Lower leg skin (tissue), 4 donors: ENCODE data around the gene DTX4. TPM values are rescaled to one million over a fixed set of nuclear protein-coding genes. Genes with fewer than 3 reads are reported as not detected.
A peak's percentile ranks its signal among the peaks of the same experiment; 100 is the strongest.

Experiments
- DNase-seq, 2 donors: peaks; one replicate each; pipeline ENCODE4 v3.0.0-alpha.2; 2019; ENCODE audit warnings: low spot score in 2 of 2
- H3K4me3 ChIP-seq: fragments of 200-600 bp; sonication (generic); 2 replicates; pipeline ENCODE4 v1.5.1; 2017; ENCODE audit warnings: mild to moderate bottlenecking, low read depth; ENCODE audit not compliant: poor library complexity, severe bottlenecking
- CTCF ChIP-seq, 3 donors: fragments of 450-650 bp; IDR thresholded peaks; one replicate each; pipeline ENCODE4 v1.5.1; 2016; ENCODE audit warnings: antibody characterized with exemption in 3 of 3, mild to moderate bottlenecking in 3 of 3, moderate library complexity in 2 of 3
- POLR2A ChIP-seq, 2 donors: fragments of 450-650 bp; IDR thresholded peaks; one replicate each; pipeline ENCODE4 v1.6.1; 2016 to 2017; ENCODE audit warnings: antibody characterized with exemption in 2 of 2, mild to moderate bottlenecking in 1 of 2, moderate library complexity in 1 of 2
- WGBS, 2 donors: methylation state at CpG; one replicate each; pipeline ENCODE4 v1.1.5; 2018; 5-methylcytosine and 5-hydroxymethylcytosine counted together
- intact Hi-C: fragments of 100-400 bp; cut with DNase I; formaldehyde crosslinking; loops from one replicate; pipeline ENCODE4 v1.15.0; 2023; ENCODE audit warnings: low total_unique reads
- total RNA-seq, 4 donors: library from RNA; depleted of rRNA; stranded (reverse); fragments of >200 nt; gene quantifications; one replicate each; pipeline ENCODE4 v1.1.0, GENCODE V29; 2016

DTX4 gene
- total RNA-seq, 4 donors from 2014 or later, result 1.2 to 6.4 (median 3.4) TPM

GRCh38 chr11:59151761-59152160 is 20.2 kb upstream of the DTX4 start:
- intact Hi-C loops, result no loop called here
- DNase-seq, result no peak
- H3K4me3 ChIP-seq, result no peak overlapping the region
- TF ChIP-seq POLR2A (IDR thresholded peaks at IDR 0.05), result no peak
- TF ChIP-seq CTCF (IDR thresholded peaks at IDR 0.05), result no peak
- WGBS, 2 donors, result 93 to 96% methylated on average over 1 of the region's 1 CpG

- 90 to 92% methylated on average over 8 of the region's 8 CpGs for WGBS, 2 donors
- intact Hi-C loops, result no loop called here
- DNase-seq, result no peak
- H3K4me3 ChIP-seq, result no peak overlapping the region
- TF ChIP-seq POLR2A (IDR thresholded peaks at IDR 0.05) (no peak), CTCF (IDR thresholded peaks at IDR 0.05) (no peak)
These were observed 19.5 kb upstream of the DTX4 start for GRCh38 chr11:59152312-59152951.

- H3K4me3 ChIP-seq, result no peak overlapping the region
- intact Hi-C loops, result no loop called here
- WGBS, 2 donors, result 67 to 69% methylated on average over 5 of the region's 5 CpGs
- DNase-seq, result no peak
- TF ChIP-seq POLR2A (IDR thresholded peaks at IDR 0.05), result no peak
- no peak for TF ChIP-seq CTCF (IDR thresholded peaks at IDR 0.05)
These were observed 17.3 kb upstream of the DTX4 start for GRCh38 chr11:59154610-59155009.

GRCh38 chr11:59157433-59157832 is 14.5 kb upstream of the DTX4 start:
- DNase-seq, result no peak
- H3K4me3 ChIP-seq, result no peak overlapping the region
- no peak for TF ChIP-seq POLR2A (IDR thresholded peaks at IDR 0.05)
- no peak for TF ChIP-seq CTCF (IDR thresholded peaks at IDR 0.05)
- intact Hi-C loops, result no loop called here
- WGBS, 2 donors, result 55 to 60% methylated on average over 3 of the region's 3 CpGs

- WGBS, 2 donors, result 32 to 38% methylated on average over 8 of the region's 8 CpGs
- DNase-seq, result peak in 1 of 2 donors; percentile 62
- intact Hi-C loops, result no loop called here
- no peak overlapping the region for H3K4me3 ChIP-seq
- TF ChIP-seq CTCF (IDR thresholded peaks at IDR 0.05), result peak in 1 of 3 donors; percentile 67
- no peak for TF ChIP-seq POLR2A (IDR thresholded peaks at IDR 0.05)
These were observed 13.5 kb upstream of the DTX4 start for GRCh38 chr11:59158206-59159068.
